B cell (primary cell): ENCODE data around the gene WDR73. TPM values are rescaled to one million over a fixed set of nuclear protein-coding genes. Genes with fewer than 3 reads are reported as not detected.

Experiments
- ATAC-seq: fragments of 200-7000 bp; cut with Tn5 transposase; one replicate; pipeline ENCODE4 v1.10.0; 2021; ENCODE audit warnings: low read depth, mild to moderate bottlenecking, moderate number of reproducible peaks, moderate library complexity
- CTCF ChIA-PET: fragments of 350-600 bp; sonication (Branson Sonifier 250); formaldehyde crosslinking; loops from one replicate; lab custom pipeline; 2021; ENCODE audit warnings: antibody characterized with exemption, inconsistent platforms; lab: Charles Lee
- POLR2A ChIA-PET: fragments of 350-600 bp; sonication (Branson Sonifier 250); formaldehyde crosslinking; loops from one replicate; lab custom pipeline; 2021; ENCODE audit warnings: antibody characterized with exemption; lab: Charles Lee
- DNase-seq: peaks from one replicate; pipeline ENCODE4 v3.0.0; 2013
- H2AFZ ChIP-seq: 2 replicates; pipeline ENCODE4 v1.6.1; 2012; ENCODE audit warnings: mild to moderate bottlenecking, low read depth, low read length; ENCODE audit not compliant: insufficient read depth, poor library complexity, severe bottlenecking
- H3K27ac ChIP-seq, 2 donors: 1 replicate in 1 of 2; 2 replicates in 1 of 2; pipeline ENCODE4 v1.5.1; 2012 to 2013; ENCODE audit warnings: low read length in 2 of 2, mild to moderate bottlenecking in 2 of 2, moderate library complexity in 1 of 2
- H3K27me3 ChIP-seq, 4 experiments: fragments of 200-600 bp in 1 of 4; sonication (generic) in 1 of 4; replicated peaks in 1 of 4; 1 replicate in 2 of 4; 2 replicates in 2 of 4; pipeline versions ENCODE4 v1.6.1 to v1.7.0; 2013 to 2016; ENCODE audit warnings: low read length in 3 of 4, mild to moderate bottlenecking in 2 of 4, mixed read lengths in 1 of 4, moderate library complexity in 1 of 4; ENCODE audit not compliant: insufficient read depth in 4 of 4, control insufficient read depth in 3 of 4; ENCODE audit errors: control extremely low read depth in 1 of 4
- H3K36me3 ChIP-seq, 2 experiments: replicated peaks in 1 of 2; 1 replicate in 1 of 2; 2 replicates in 1 of 2; pipeline versions ENCODE4 v1.6.1 to v1.7.1; 2013; ENCODE audit warnings: low read length in 1 of 2; ENCODE audit not compliant: insufficient read depth in 2 of 2, control insufficient read depth in 1 of 2; ENCODE audit errors: control extremely low read depth in 1 of 2, extremely low read depth in 1 of 2
- H3K4me1 ChIP-seq, 2 donors: fragments of 200-600 bp in 1 of 2; sonication (generic) in 1 of 2; 1 replicate in 1 of 2; 2 replicates in 1 of 2; pipeline versions ENCODE4 v1.5.1 to v1.6.1; 2013 to 2017; ENCODE audit warnings: low read length in 2 of 2; ENCODE audit not compliant: control insufficient read depth in 2 of 2, insufficient read depth in 2 of 2
- H3K4me2 ChIP-seq: replicated peaks from 2 replicates; pipeline ENCODE3; 2012; ENCODE audit warnings: mild to moderate bottlenecking, low read depth, low read length; ENCODE audit not compliant: poor library complexity, severe bottlenecking
- H3K4me3 ChIP-seq, 5 experiments: fragments of 200-600 bp in 1 of 5; sonication (generic) in 1 of 5; 1 replicate in 3 of 5; 2 replicates in 2 of 5; pipeline versions ENCODE4 v1.5.1 to v1.7.0; 2011 to 2016; ENCODE audit warnings: low read length in 4 of 5, mild to moderate bottlenecking in 4 of 5, low read depth in 2 of 5, control low read depth in 1 of 5, moderate library complexity in 1 of 5; ENCODE audit not compliant: insufficient read depth in 1 of 5; ENCODE audit errors: control extremely low read depth in 1 of 5, extremely low read depth in 1 of 5
- H3K79me2 ChIP-seq: fragments of 200-600 bp; sonication (generic); one replicate; pipeline ENCODE4 v1.6.0; 2016; ENCODE audit warnings: low read length; ENCODE audit not compliant: control insufficient read depth, insufficient read depth
- H3K9ac ChIP-seq: fragments of 200-600 bp; sonication (generic); 2 replicates; pipeline ENCODE4 v1.6.1; 2017; ENCODE audit warnings: mild to moderate bottlenecking, low read length, moderate library complexity
- H3K9me3 ChIP-seq, 3 donors: one replicate each; pipeline versions ENCODE4 v1.6.1 to v1.7.1; 2013; ENCODE audit warnings: low read length in 2 of 3; ENCODE audit not compliant: control insufficient read depth in 2 of 3, insufficient read depth in 1 of 3; ENCODE audit errors: control extremely low read depth in 1 of 3
- H4K20me1 ChIP-seq: 2 replicates; pipeline ENCODE4 v1.6.0; 2012; ENCODE audit warnings: mild to moderate bottlenecking, low read length; ENCODE audit not compliant: insufficient read depth, control insufficient read depth, poor library complexity, severe bottlenecking
- H3K27ac Mint-ChIP-seq: one replicate; pipeline ENCODE4 v1.8.0; 2021; ENCODE audit warnings: mixed read lengths
- H3K27me3 Mint-ChIP-seq: one replicate; pipeline ENCODE4 v1.8.0; 2021; ENCODE audit warnings: mixed read lengths
- H3K4me1 Mint-ChIP-seq: one replicate; pipeline ENCODE4 v1.8.0; 2021; ENCODE audit warnings: mixed read lengths
- H3K4me3 Mint-ChIP-seq: one replicate; pipeline ENCODE4 v1.8.0; 2021; ENCODE audit warnings: mixed read lengths
- H3K9me3 Mint-ChIP-seq: one replicate; pipeline ENCODE4 v1.8.0; 2022; ENCODE audit warnings: mixed read lengths; ENCODE audit not compliant: insufficient read depth
- CTCF ChIP-seq: fragments of 200-600 bp; IDR thresholded peaks from one replicate; pipeline ENCODE4 v1.8.0; 2022; ENCODE audit warnings: antibody characterized with exemption, mild to moderate bottlenecking
- EZH2 ChIP-seq: IDR thresholded peaks from 2 replicates; pipeline ENCODE4 v1.6.1; 2012; ENCODE audit warnings: borderline replicate concordance, low read depth, mild to moderate bottlenecking, moderate library complexity, low read length; ENCODE audit not compliant: insufficient read depth, poor library complexity, severe bottlenecking
- WGBS: methylation state at CpG from one replicate; pipeline ENCODE4 v1.1.5; 2013; ENCODE audit warnings: missing lambda C conversion rate; ENCODE audit not compliant: insufficient coverage; 5-methylcytosine and 5-hydroxymethylcytosine counted together
- intact Hi-C: fragments of 100-400 bp; cut with micrococcal nuclease; formaldehyde crosslinking; loops from one replicate; pipeline ENCODE4 v1.10.0; 2022
- polyA plus RNA-seq: library from polyadenylated mRNA; depleted of rRNA; stranded (reverse); fragments of >200 nt; gene quantifications from 2 replicates; pipeline ENCODE4 v1.2.3, GENCODE V29; 2012
- total RNA-seq, 2 donors: library from RNA; stranded (reverse); fragments of 120-200 nt in 1 of 2; gene quantifications; 1 replicate in 1 of 2; 2 replicates in 1 of 2; pipeline versions ENCODE4 v1.2.3 to v1.2.4, GENCODE V29; 2013 to 2022

The WDR73 gene
- total and polyA plus RNA-seq, 2 donors (not counting 1 experiment from before 2014, with no cell fraction given) = 21.0 to 43.4 TPM

- under 1% methylated on average over 105 of the region's 105 CpGs for WGBS
- POLR2A ChIA-PET = interaction anchor here (1.6 kb wide), 2 partner anchors 22 to 114 kb away, joined by 3 to 23 read pairs; partner anchors contain the start of gene WDR73
- peak; percentile 56 for ATAC-seq
Observed at GRCh38 chr15:84633311-84634227, 20.5 kb downstream of the WDR73 start.

More at GRCh38 chr15:84633311-84634227, 20.5 kb downstream of the WDR73 start:
- Histone ChIP-seq H3K36me3 (peaks cover 0 to 18% of the 10 kb centered on the region in 2 experiments), H3K9ac (peak overlapping the region; percentile 62), H3K4me1 (peaks cover 26 to 41% of the 10 kb centered on the region in 2 donors), H4K20me1 (no peaks in the 10 kb centered on the region), H3K9me3 (no peaks in the 10 kb centered on the region), H3K4me3 (peak overlapping the region; percentile 61 to 71 (median 65)), H3K27ac (peak overlapping the region; percentile 50 to 71), H3K27me3 (no peaks in the 10 kb centered on the region), H2AFZ (peak overlapping the region; percentile 75), H3K4me2 (peak overlapping the region; percentile 83), H3K79me2 (peaks cover 29% of the 10 kb centered on the region)
- no peaks in the 10 kb centered on the region for H3K27me3 Mint-ChIP-seq
- intact Hi-C loops = loop anchor here (1.0 kb wide), 1 partner anchor 115 kb away; the partner anchor contains the start of gene ZNF592
- peak overlapping the region; percentile 95 for H3K27ac Mint-ChIP-seq
- no peaks in the 10 kb centered on the region for H3K9me3 Mint-ChIP-seq
- peaks cover 41% of the 10 kb centered on the region for H3K4me1 Mint-ChIP-seq
- CTCF ChIA-PET = interaction anchor here (1.0 to 3.1 kb wide), 4 partner anchors 13 to 35 kb away, joined by 3 to 21 read pairs (median 7); partner anchors contain the start of gene WDR73
- H3K4me3 Mint-ChIP-seq = peak overlapping the region; percentile 97
- TF ChIP-seq EZH2 = no peak
- no peak for TF ChIP-seq CTCF
- DNase-seq = peak; percentile 82
